Right lobe of liver (tissue), 6 donors: ENCODE measurements around the gene LMO4. TPM values are rescaled to one million over a fixed set of nuclear protein-coding genes. Genes with fewer than 3 reads are reported as not detected.

Experiments
- ATAC-seq, 4 donors: fragments of 200-7000 bp; cut with Tn5 transposase; one replicate each; pipeline ENCODE4 v1.9.1; 2020; ENCODE audit warnings: mild to moderate bottlenecking in 4 of 4, moderate library complexity in 4 of 4
- DNase-seq, 3 donors: peaks; one replicate each; pipeline ENCODE4 v3.0.0-alpha.2; 2020
- H3K27ac ChIP-seq, 3 donors: fragments of 200-600 bp; one replicate each; pipeline ENCODE4 v1.8.0; 2022
- H3K27me3 ChIP-seq, 2 donors: fragments of 200-600 bp; one replicate each; pipeline ENCODE4 v1.8.0; 2022
- H3K36me3 ChIP-seq, 4 donors: fragments of 200-600 bp; sonication (generic) in 1 of 4; one replicate each; pipeline versions ENCODE4 v1.5.1 to v1.8.0; 2017 to 2022; ENCODE audit warnings: control low read depth in 1 of 4
- H3K4me1 ChIP-seq, 4 donors: fragments of 200-600 bp; sonication (generic) in 1 of 4; one replicate each; pipeline versions ENCODE4 v1.5.1 to v1.8.0; 2017 to 2022; ENCODE audit warnings: control low read depth in 1 of 4
- H3K4me3 ChIP-seq, 3 donors: fragments of 200-600 bp; one replicate each; pipeline ENCODE4 v1.8.0; 2022
- H3K9me3 ChIP-seq, 4 donors: fragments of 200-600 bp; sonication (generic) in 1 of 4; one replicate each; pipeline versions ENCODE4 v1.5.1 to v1.8.0; 2017 to 2022; ENCODE audit warnings: control low read depth in 1 of 4
- CTCF ChIP-seq, 4 donors: fragments of 200-600 bp in 3 of 4; fragments of 450-650 bp in 1 of 4; IDR thresholded peaks; one replicate each; pipeline versions ENCODE4 v1.5.1 to v1.8.0; 2016 to 2022; ENCODE audit warnings: antibody characterized with exemption in 4 of 4, mild to moderate bottlenecking in 2 of 4
- POLR2A ChIP-seq: fragments of 450-650 bp; IDR thresholded peaks from one replicate; pipeline ENCODE4 v1.6.1; 2017; ENCODE audit warnings: antibody characterized with exemption, mild to moderate bottlenecking
- WGBS: methylation state at CpG from one replicate; pipeline ENCODE4 v1.1.6; 2018; ENCODE audit warnings: low coverage, low lambda C conversion rate; ENCODE audit not compliant: insufficient coverage; ENCODE audit errors: missing lambda C conversion rate; 5-methylcytosine and 5-hydroxymethylcytosine counted together
- intact Hi-C, 2 donors: fragments of 100-400 bp; cut with DNase I; formaldehyde crosslinking; loops; one replicate each; pipeline versions ENCODE4 v1.11.2 to v1.14.1; 2022
- total RNA-seq, 6 experiments: library from RNA; depleted of rRNA in 2 of 6; stranded (reverse); fragments of >200 nt in 2 of 6; fragmentation: NEBNext Ultra II Directional in 3 of 6; extraction: Animal tissue kit (Norgen Biotek cat#: 25700) in 3 of 6; gene quantifications; one replicate each; pipeline versions ENCODE4 v1.1.0 to v1.2.4, GENCODE V29; 2016 to 2023
- donor health status: DM: no; HTN: yes; CAD: no.
- donor health status: DM: no; HTN: no; CAD: no.
- donor health status: DM: no; HTN: no; CAD: no.
- donor health status: DM: no; HTN: yes; CAD: no.
- donor health status: DM: no; HTN: yes; CAD: no.

LMO4 gene
- total RNA-seq, 6 experiments from 2014 or later, result 12.9 to 18.1 (median 15.4) TPM

DNA sequence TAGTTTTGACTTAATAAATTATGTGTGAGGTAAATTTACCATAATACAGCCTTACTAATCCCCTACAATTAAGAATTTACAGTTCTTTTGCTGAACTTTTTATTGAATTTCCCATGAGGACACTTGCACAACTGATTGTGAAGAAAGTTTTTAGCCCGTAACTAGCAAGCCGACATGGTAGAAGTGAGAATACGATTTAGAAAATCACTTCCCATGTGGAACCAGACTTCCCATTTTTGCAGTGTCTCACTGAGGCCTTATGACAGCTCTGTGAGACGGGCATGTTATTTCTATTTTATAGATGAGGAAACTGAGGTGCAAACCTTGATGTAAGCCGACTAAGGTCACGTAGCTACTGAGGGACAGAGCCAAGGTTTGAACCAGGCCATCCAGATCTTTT lies 32.5 kb upstream of the LMO4 start:
- H3K4me1 ChIP-seq, result no peaks in the 10 kb centered on the region
- intact Hi-C loops, result loop anchor here in 1 of 2 donors (10.0 kb wide), 1 partner anchor 659 kb away; no protein-coding TSS in a partner anchor
- H3K36me3 ChIP-seq, result no peaks in the 10 kb centered on the region
- DNase-seq (no peak), ATAC-seq (peak in 1 of 4 donors; percentile 18)
- 60% methylated on average over 5 of the region's 6 CpGs for WGBS
- H3K27me3 ChIP-seq, result no peaks in the 10 kb centered on the region
- no peak overlapping the region for H3K4me3 ChIP-seq
- no peak for TF ChIP-seq CTCF (IDR thresholded peaks at IDR 0.05)
- no peak for TF ChIP-seq POLR2A
- no peaks in the 10 kb centered on the region for H3K9me3 ChIP-seq
- no peak overlapping the region for H3K27ac ChIP-seq

DNA sequence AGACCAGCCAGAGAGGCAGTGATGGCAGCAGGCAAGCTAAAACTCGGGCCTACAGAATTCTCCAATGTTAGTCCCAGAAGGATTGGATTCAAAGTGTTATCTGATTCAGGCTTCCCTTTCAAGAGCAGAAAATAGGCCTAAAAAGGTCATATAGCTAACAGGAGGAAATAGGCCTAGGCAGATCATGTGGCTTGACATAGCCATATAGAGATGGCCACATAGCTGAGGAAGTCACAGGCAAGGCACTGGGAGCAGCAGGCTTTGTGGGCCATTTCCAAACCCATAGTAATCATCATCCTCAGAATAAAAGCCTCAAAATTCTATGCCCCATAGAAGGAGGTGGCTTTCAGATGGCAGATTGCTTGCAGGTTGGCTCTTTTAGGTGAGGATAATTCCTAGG lies 29.0 kb upstream of the LMO4 start:
- DNase-seq (no peak), ATAC-seq (no peak)
- TF ChIP-seq POLR2A, result no peak
- TF ChIP-seq CTCF (IDR thresholded peaks at IDR 0.05), result no peak
- no peaks in the 10 kb centered on the region for H3K27me3 ChIP-seq
- H3K4me1 ChIP-seq, result no peaks in the 10 kb centered on the region
- H3K4me3 ChIP-seq, result no peak overlapping the region
- no peaks in the 10 kb centered on the region for H3K36me3 ChIP-seq
- 75% methylated on average over 1 of the region's 1 CpG for WGBS
- intact Hi-C loops, result loop anchor here in 1 of 2 donors (10.0 kb wide), 1 partner anchor 655 kb away; no protein-coding TSS in a partner anchor
- H3K9me3 ChIP-seq, result no peaks in the 10 kb centered on the region
- no peak overlapping the region for H3K27ac ChIP-seq

GRCh38 chr1:87300628-87301027 lies 28.1 kb upstream of the LMO4 start:
- Histone ChIP-seq H3K36me3 (no peaks in the 10 kb centered on the region), H3K27ac (no peak overlapping the region), H3K4me3 (no peak overlapping the region), H3K27me3 (no peaks in the 10 kb centered on the region), H3K9me3 (no peaks in the 10 kb centered on the region), H3K4me1 (no peaks in the 10 kb centered on the region)
- WGBS, result 86% methylated on average over 8 of the region's 8 CpGs
- intact Hi-C loops, result no loop called here
- no peak for ATAC-seq
- TF ChIP-seq CTCF (IDR thresholded peaks at IDR 0.05) (no peak), POLR2A (no peak)
- no peak for DNase-seq

- Histone ChIP-seq H3K36me3 (no peaks in the 10 kb centered on the region), H3K4me1 (no peaks in the 10 kb centered on the region), H3K27me3 (no peaks in the 10 kb centered on the region), H3K27ac (no peak overlapping the region), H3K9me3 (no peaks in the 10 kb centered on the region), H3K4me3 (no peak overlapping the region)
- TF ChIP-seq CTCF (IDR thresholded peaks at IDR 0.05) (no peak), POLR2A (no peak)
- WGBS, result 59% methylated on average over 5 of the region's 5 CpGs
- intact Hi-C loops, result no loop called here
- DNase-seq, result no peak
- ATAC-seq, result no peak
These were observed 23.5 kb upstream of the LMO4 start for GRCh38 chr1:87305151-87305550.

- Histone ChIP-seq H3K9me3 (no peaks in the 10 kb centered on the region), H3K4me3 (no peak overlapping the region), H3K4me1 (no peaks in the 10 kb centered on the region), H3K27me3 (no peaks in the 10 kb centered on the region), H3K27ac (no peak overlapping the region), H3K36me3 (no peaks in the 10 kb centered on the region)
- TF ChIP-seq CTCF (IDR thresholded peaks at IDR 0.05) (no peak), POLR2A (no peak)
- no peak for DNase-seq
- WGBS, result 61% methylated on average over 7 of the region's 7 CpGs
- no peak for ATAC-seq
- intact Hi-C loops, result no loop called here
These were observed 22.9 kb upstream of the LMO4 start for GRCh38 chr1:87305762-87306161.
